ENCODE data around the gene OR4D2. TPM values are rescaled to one million over a fixed set of nuclear protein-coding genes. Genes with fewer than 3 reads are reported as not detected.
A peak's percentile ranks its signal among the peaks of the same experiment; 100 is the strongest.

OR4D2 gene
- total and polyA plus RNA-seq, 7 donors = not detected

GRCh38 chr17:58195518-58196123 is 28.8 kb downstream of the OR4D2 start:
- Histone ChIP-seq H3K27me3 (peaks cover 0 to 32% (median 11%) of the 10 kb centered on the region in 3 donors), H3K9me3 (no peaks in the 10 kb centered on the region), H3K4me1 (no peaks in the 10 kb centered on the region), H3K36me3 (no peaks in the 10 kb centered on the region), H3K27ac (no peak overlapping the region), H3K4me3 (no peak overlapping the region)
- WGBS, 2 donors = 68 to 85% methylated on average over 5 of the region's 5 CpGs
- intact Hi-C loops (cut with DNase I) = no loop called here
- no peak for TF ChIP-seq CTCF (IDR thresholded peaks at IDR 0.05)
- TF ChIP-seq POLR2AphosphoS5 (IDR thresholded peaks at IDR 0.05) = no peak
- no peak for TF ChIP-seq POLR2A (IDR thresholded peaks at IDR 0.05)
- TF ChIP-seq EP300 (IDR thresholded peaks at IDR 0.05) = no peak
- DNase-seq = no peak

- Histone ChIP-seq H3K36me3 (no peaks in the 10 kb centered on the region), H3K4me1 (no peaks in the 10 kb centered on the region), H3K4me3 (no peak overlapping the region), H3K27ac (no peak overlapping the region), H3K27me3 (peaks cover 0 to 27% (median 4%) of the 10 kb centered on the region in 3 donors), H3K9me3 (no peaks in the 10 kb centered on the region)
- TF ChIP-seq CTCF (IDR thresholded peaks at IDR 0.05) = no peak
- no peak for TF ChIP-seq POLR2A (IDR thresholded peaks at IDR 0.05)
- TF ChIP-seq POLR2AphosphoS5 (IDR thresholded peaks at IDR 0.05) = no peak
- TF ChIP-seq EP300 (IDR thresholded peaks at IDR 0.05) = no peak
- no peak for DNase-seq
- 83 to 87% methylated on average over 7 of the region's 7 CpGs for WGBS, 2 donors
- intact Hi-C loops (cut with DNase I) = no loop called here
Observed at GRCh38 chr17:58196610-58197009, 29.8 kb downstream of the OR4D2 start.

- Histone ChIP-seq H3K27ac (no peak overlapping the region), H3K36me3 (no peaks in the 10 kb centered on the region), H3K27me3 (peaks cover 0 to 16% (median 0%) of the 10 kb centered on the region in 3 donors), H3K4me1 (no peaks in the 10 kb centered on the region), H3K4me3 (no peak overlapping the region), H3K9me3 (no peaks in the 10 kb centered on the region)
- peak; percentile 66 for DNase-seq
- intact Hi-C loops (cut with DNase I) = no loop called here
- WGBS, 2 donors = 43 to 47% methylated on average over 14 of the region's 14 CpGs
- TF ChIP-seq CTCF (IDR thresholded peaks at IDR 0.05) = peak in 1 of 4 experiments; percentile 26
- no peak for TF ChIP-seq POLR2AphosphoS5 (IDR thresholded peaks at IDR 0.05)
Observed at GRCh38 chr17:58200024-58200633, 33.3 kb downstream of the OR4D2 start.

- intact Hi-C loops (cut with DNase I) = no loop called here
- no peak for TF ChIP-seq CTCF (IDR thresholded peaks at IDR 0.05)
- TF ChIP-seq POLR2A (IDR thresholded peaks at IDR 0.05) = no peak
- TF ChIP-seq EP300 (IDR thresholded peaks at IDR 0.05) = no peak
- TF ChIP-seq POLR2AphosphoS5 (IDR thresholded peaks at IDR 0.05) = no peak
- no peaks in the 10 kb centered on the region for H3K9me3 ChIP-seq
- DNase-seq = no peak
- no peak overlapping the region for H3K27ac ChIP-seq
- H3K4me3 ChIP-seq = no peak overlapping the region
- H3K27me3 ChIP-seq = peaks cover 0 to 14% (median 0%) of the 10 kb centered on the region in 3 donors
- no peaks in the 10 kb centered on the region for H3K4me1 ChIP-seq
- WGBS, 2 donors = 89 to 91% methylated on average over 7 of the region's 7 CpGs
- peaks cover 0 to 21% (median 2%) of the 10 kb centered on the region in 4 donors for H3K36me3 ChIP-seq
Observed at GRCh38 chr17:58202859-58203258, 36.1 kb downstream of the OR4D2 start.
